Hepatocyte (in vitro differentiated cells): Measurements from ENCODE around the gene GTF3A. TPM values are rescaled to one million over a fixed set of nuclear protein-coding genes. Genes with fewer than 3 reads are reported as not detected.

Experiments used
- DNase-seq: peaks from one replicate; pipeline ENCODE4 v3.0.0-alpha.2; 2016; ENCODE audit warnings: low spot score
- H2AFZ ChIP-seq: fragments of 200-600 bp; sonication (generic); 2 replicates; pipeline ENCODE4 v1.6.0; 2016; ENCODE audit warnings: antibody characterized with exemption, mild to moderate bottlenecking
- H3K27ac ChIP-seq: fragments of 200-600 bp; sonication (generic); 2 replicates; pipeline ENCODE4 v1.5.1; 2016; ENCODE audit warnings: mild to moderate bottlenecking
- H3K27me3 ChIP-seq: fragments of 200-600 bp; sonication (generic); 2 replicates; pipeline ENCODE4 v1.6.1; 2016
- H3K36me3 ChIP-seq: fragments of 200-600 bp; sonication (generic); replicated peaks from 2 replicates; pipeline ENCODE4 v1.5.1; 2016; ENCODE audit warnings: low read depth; ENCODE audit not compliant: insufficient read depth
- H3K4me1 ChIP-seq: fragments of 200-600 bp; sonication (generic); 2 replicates; pipeline ENCODE4 v1.5.1; 2016; ENCODE audit warnings: mild to moderate bottlenecking, moderate library complexity; ENCODE audit not compliant: insufficient read depth
- H3K4me2 ChIP-seq: fragments of 200-600 bp; sonication (generic); 2 replicates; pipeline ENCODE4 v1.6.0; 2016
- H3K4me3 ChIP-seq: fragments of 200-600 bp; sonication (generic); 2 replicates; pipeline ENCODE4 v1.5.1; 2016; ENCODE audit warnings: mild to moderate bottlenecking
- H3K79me2 ChIP-seq: fragments of 200-600 bp; sonication (generic); 2 replicates; pipeline ENCODE4 v1.6.0; 2017; ENCODE audit warnings: mild to moderate bottlenecking
- H3K9me2 ChIP-seq: fragments of 200-600 bp; sonication (generic); replicated peaks from 2 replicates; pipeline ENCODE4 v1.6.0; 2017; ENCODE audit warnings: mild to moderate bottlenecking; ENCODE audit not compliant: insufficient read depth
- H3K9me3 ChIP-seq: fragments of 200-600 bp; sonication (generic); 2 replicates; pipeline ENCODE4 v1.5.1; 2016; ENCODE audit warnings: low read depth, mild to moderate bottlenecking
- H4K20me1 ChIP-seq: fragments of 200-600 bp; sonication (generic); 2 replicates; pipeline ENCODE4 v1.6.0; 2016; ENCODE audit warnings: mild to moderate bottlenecking; ENCODE audit not compliant: insufficient read depth, poor library complexity, severe bottlenecking
- CTCF ChIP-seq: fragments of 200-600 bp; sonication (generic); IDR thresholded peaks from 2 replicates; pipeline ENCODE4 v1.5.1; 2016; ENCODE audit warnings: antibody characterized with exemption, mild to moderate bottlenecking; ENCODE audit not compliant: poor library complexity
- EZH2 ChIP-seq: fragments of 200-600 bp; sonication (generic); IDR thresholded peaks from 2 replicates; pipeline ENCODE4 v1.6.1; 2016; ENCODE audit warnings: antibody characterized with exemption, mild to moderate bottlenecking, borderline replicate concordance
- EZH2phosphoT487 ChIP-seq: fragments of 200-600 bp; sonication (generic); IDR thresholded peaks from one replicate; pipeline ENCODE4 v1.6.1; 2018; ENCODE audit warnings: antibody characterized with exemption, mild to moderate bottlenecking, low read depth, moderate library complexity; ENCODE audit not compliant: unreplicated experiment, severe bottlenecking
- WGBS: methylation state at CpG from one replicate; pipeline ENCODE4 v1.1.6; 2016; ENCODE audit warnings: low lambda C conversion rate; ENCODE audit errors: missing lambda C conversion rate; 5-methylcytosine and 5-hydroxymethylcytosine counted together
- polyA plus RNA-seq: library from polyadenylated mRNA; unstranded; fragments of >200 nt; fragmentation: Nextera tagmentation; extraction: Ambion mirVana; gene quantifications from 2 replicates; pipeline ENCODE4 v1.2.1, GENCODE V29; 2016
- total RNA-seq: library from RNA; depleted of rRNA; stranded (reverse); fragments of >200 nt; gene quantifications from 2 replicates; pipeline ENCODE4 v1.2.3, GENCODE V29; 2014

GTF3A gene
- total and polyA plus RNA-seq, 2 experiments from 2014 or later, result 77.1 to 121 TPM

DNA sequence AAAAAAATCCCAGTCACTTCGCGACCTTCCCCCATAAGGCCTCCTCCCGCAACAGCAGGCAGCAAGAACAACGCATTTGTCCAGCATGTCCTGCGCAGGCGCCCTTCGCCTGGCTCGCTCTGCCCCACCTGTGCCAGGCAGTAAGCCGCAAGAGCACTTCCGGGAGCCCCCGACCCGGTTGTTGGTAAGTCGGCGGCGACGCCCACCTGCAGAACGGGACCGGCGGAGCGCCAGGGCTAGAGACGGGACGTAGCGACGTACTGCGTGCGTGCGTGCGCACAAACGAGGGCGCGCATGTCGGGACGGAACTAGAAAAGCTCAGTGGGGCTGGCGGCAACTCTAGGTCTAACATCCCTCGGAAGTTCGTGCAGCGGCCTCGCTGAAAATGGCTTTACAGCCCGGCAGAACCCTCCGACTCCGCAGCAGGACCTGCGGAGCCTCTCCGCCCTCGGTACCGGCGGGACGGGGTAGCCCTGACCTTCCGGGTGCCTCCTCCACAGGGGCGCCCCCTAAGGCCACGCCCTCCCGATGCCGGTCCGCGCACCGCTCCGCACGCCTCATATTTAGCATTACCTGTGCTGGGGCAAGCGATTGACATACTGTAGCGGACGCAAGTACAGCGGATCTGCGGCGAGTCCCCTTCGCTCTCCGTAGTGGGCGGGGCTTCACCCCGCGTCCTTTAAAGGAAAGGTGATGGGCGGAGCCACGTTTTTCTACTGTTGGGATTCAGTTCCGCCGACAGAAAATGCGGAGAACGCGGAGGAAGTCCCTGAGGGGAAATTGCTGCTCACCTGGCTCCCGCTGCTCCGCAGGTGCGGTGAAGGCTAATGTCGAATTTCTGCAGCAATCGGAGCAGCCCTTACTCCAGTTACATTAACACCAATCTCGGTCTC is 25.8 kb downstream of the GTF3A start, which contains the start of gene MTIF3:
TSS of gene MTIF3 (minus strand) at position 629 of the 893 bp plus-strand sequence. CDS start 10,116 bp downstream, outside the sequence.
- peak within 1 kb of the TSS; percentile 98 for H3K27ac ChIP-seq
- H3K27me3 ChIP-seq, result no peaks in the 10 kb centered on the region
- TF ChIP-seq EZH2phosphoT487, result no peak
- H3K4me2 ChIP-seq, result peak within 1 kb of the TSS; percentile 86
- H3K79me2 ChIP-seq, result peaks cover 42% of the 10 kb centered on the region
- H4K20me1 ChIP-seq, result no peaks in the 10 kb centered on the region
- no peaks in the 10 kb centered on the region for H3K9me2 ChIP-seq
- H3K9me3 ChIP-seq, result no peaks in the 10 kb centered on the region
- peak within 1 kb of the TSS; percentile 70 for H2AFZ ChIP-seq
- no peaks in the 10 kb centered on the region for H3K36me3 ChIP-seq
- H3K4me3 ChIP-seq, result peak within 1 kb of the TSS; percentile 74
- DNase-seq, result peak; percentile 98
- under 1% methylated on average over 81 of the region's 81 CpGs for WGBS
- H3K4me1 ChIP-seq, result peaks cover 12% of the 10 kb centered on the region

- Histone ChIP-seq H3K79me2 (peaks cover 34% of the 10 kb centered on the region), H3K27ac (peak overlapping the region; percentile 98), H3K9me2 (no peaks in the 10 kb centered on the region), H3K36me3 (no peaks in the 10 kb centered on the region), H3K4me3 (peak overlapping the region; percentile 74), H3K9me3 (no peaks in the 10 kb centered on the region), H2AFZ (peak overlapping the region; percentile 62), H3K4me2 (peak overlapping the region; percentile 86), H4K20me1 (no peaks in the 10 kb centered on the region), H3K4me1 (peaks cover 12% of the 10 kb centered on the region), H3K27me3 (no peaks in the 10 kb centered on the region)
- WGBS, result 1% methylated on average over 34 of the region's 34 CpGs
- TF ChIP-seq EZH2, result no peak
- TF ChIP-seq EZH2phosphoT487, result no peak
- no peak for TF ChIP-seq CTCF
- DNase-seq, result peak; percentile 71
Measured at GRCh38 chr13:27450921-27451471, 26.6 kb downstream of the GTF3A start.

DNA sequence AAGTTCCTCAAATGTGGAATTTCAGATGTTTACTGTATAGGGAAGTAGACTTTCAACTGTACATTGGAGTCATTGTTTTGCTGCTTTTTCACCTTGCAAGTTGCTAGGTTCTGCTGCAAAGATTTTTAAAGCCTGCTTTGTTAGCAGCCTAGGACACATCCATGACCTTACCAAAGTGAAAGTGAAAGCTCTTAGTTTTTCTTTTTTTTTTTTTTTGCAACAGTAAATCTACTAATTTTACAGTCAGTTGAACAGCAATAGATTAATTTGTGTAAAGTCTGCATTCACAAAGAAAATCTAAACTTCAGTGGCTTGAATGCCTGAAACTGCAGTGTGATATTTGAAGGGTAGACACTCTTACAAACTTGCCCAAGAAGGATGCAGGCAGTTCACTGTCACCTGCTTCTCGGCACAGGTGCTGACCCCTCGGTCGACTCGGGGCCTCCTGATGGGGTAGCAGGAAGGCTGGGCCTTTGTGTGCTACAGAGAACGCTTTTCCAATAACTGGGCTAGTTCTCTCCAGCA is 31.0 kb downstream of the GTF3A start:
- no peak overlapping the region for H3K4me3 ChIP-seq
- peak overlapping the region; percentile 28 for H3K27ac ChIP-seq
- H3K4me1 ChIP-seq, result no peaks in the 10 kb centered on the region
- TF ChIP-seq CTCF (no peak), EZH2phosphoT487 (no peak), EZH2 (no peak)
- no peak for DNase-seq
- H4K20me1 ChIP-seq, result no peaks in the 10 kb centered on the region
- no peaks in the 10 kb centered on the region for H3K36me3 ChIP-seq
- 54% methylated on average over 5 of the region's 5 CpGs for WGBS
- no peaks in the 10 kb centered on the region for H3K9me2 ChIP-seq
- H3K9me3 ChIP-seq, result no peaks in the 10 kb centered on the region
- H2AFZ ChIP-seq, result peak overlapping the region; percentile 53
- no peaks in the 10 kb centered on the region for H3K27me3 ChIP-seq
- no peaks in the 10 kb centered on the region for H3K79me2 ChIP-seq
- H3K4me2 ChIP-seq, result peak overlapping the region; percentile 36
